ENCODE data around the gene INHBA. TPM values are rescaled to one million over a fixed set of nuclear protein-coding genes. Genes with fewer than 3 reads are reported as not detected.

Gene INHBA
- total RNA-seq, 3 donors from 2014 or later (not counting 1 experiment from before 2014, with no cell fraction given): 0.65 TPM; not detected in 2

DNA sequence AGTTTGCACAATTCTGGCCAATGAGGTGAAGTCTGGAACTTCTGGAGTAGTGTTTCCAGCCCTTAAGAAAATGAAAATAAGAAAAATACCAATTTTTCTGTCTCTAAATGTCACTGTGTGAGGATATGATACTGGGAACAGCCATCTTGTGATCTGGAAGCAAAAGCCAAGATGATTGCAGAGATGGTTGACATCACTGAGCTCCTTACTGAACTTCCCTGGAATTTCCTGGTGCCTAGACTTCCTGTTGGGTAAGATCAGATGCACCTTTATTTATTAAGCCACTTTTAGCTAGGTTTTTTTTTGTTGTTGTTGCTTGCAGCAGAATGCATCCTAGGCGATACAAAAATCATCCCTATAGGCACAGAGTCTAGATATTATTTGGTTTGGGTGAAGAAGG lies 27.3 kb upstream of the INHBA start:
- intact Hi-C loops (cut with micrococcal nuclease): no loop called here
- H3K9me3 ChIP-seq (ENCODE audit: control insufficient read depth, insufficient read depth, low read length): no peaks in the 10 kb centered on the region
- no peak overlapping the region for H3K27ac ChIP-seq (ENCODE audit: low read length)
- no peak overlapping the region for H3K4me3 Mint-ChIP-seq
- peaks cover 4 to 9% of the 10 kb centered on the region in 2 donors for H3K27me3 Mint-ChIP-seq (ENCODE audit: low read depth in 2 of 2)
- H3K4me3 ChIP-seq (ENCODE audit: low read length): no peak overlapping the region
- peaks cover 0 to 6% of the 10 kb centered on the region in 2 donors for H3K4me1 Mint-ChIP-seq
- TF ChIP-seq, protein P1, sequence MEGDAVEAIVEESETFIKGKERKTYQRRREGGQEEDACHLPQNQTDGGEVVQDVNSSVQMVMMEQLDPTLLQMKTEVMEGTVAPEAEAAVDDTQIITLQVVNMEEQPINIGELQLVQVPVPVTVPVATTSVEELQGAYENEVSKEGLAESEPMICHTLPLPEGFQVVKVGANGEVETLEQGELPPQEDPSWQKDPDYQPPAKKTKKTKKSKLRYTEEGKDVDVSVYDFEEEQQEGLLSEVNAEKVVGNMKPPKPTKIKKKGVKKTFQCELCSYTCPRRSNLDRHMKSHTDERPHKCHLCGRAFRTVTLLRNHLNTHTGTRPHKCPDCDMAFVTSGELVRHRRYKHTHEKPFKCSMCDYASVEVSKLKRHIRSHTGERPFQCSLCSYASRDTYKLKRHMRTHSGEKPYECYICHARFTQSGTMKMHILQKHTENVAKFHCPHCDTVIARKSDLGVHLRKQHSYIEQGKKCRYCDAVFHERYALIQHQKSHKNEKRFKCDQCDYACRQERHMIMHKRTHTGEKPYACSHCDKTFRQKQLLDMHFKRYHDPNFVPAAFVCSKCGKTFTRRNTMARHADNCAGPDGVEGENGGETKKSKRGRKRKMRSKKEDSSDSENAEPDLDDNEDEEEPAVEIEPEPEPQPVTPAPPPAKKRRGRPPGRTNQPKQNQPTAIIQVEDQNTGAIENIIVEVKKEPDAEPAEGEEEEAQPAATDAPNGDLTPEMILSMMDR (IDR thresholded peaks at IDR 0.05): no peak
- no peaks in the 10 kb centered on the region for H3K4me1 ChIP-seq (ENCODE audit: control insufficient read depth, insufficient read depth, low read length)
- H3K9me3 Mint-ChIP-seq: no peaks in the 10 kb centered on the region
- DNase-seq (no peak), ATAC-seq (no peak)
- 100% methylated on average over 1 of the region's 1 CpG for WGBS (ENCODE audit: insufficient coverage)
- no peaks in the 10 kb centered on the region for H3K36me3 ChIP-seq (ENCODE audit: control insufficient read depth, insufficient read depth, low read length)
- no peak overlapping the region for H3K27ac Mint-ChIP-seq
- no peaks in the 10 kb centered on the region for H3K27me3 ChIP-seq (ENCODE audit: control insufficient read depth, insufficient read depth, low read length)
- no peaks in the 10 kb centered on the region for H3K36me3 Mint-ChIP-seq

GRCh38 chr7:41729059-41729458 lies 26.2 kb upstream of the INHBA start:
- Mint-ChIP-seq H3K36me3 (no peaks in the 10 kb centered on the region), H3K9me3 (no peaks in the 10 kb centered on the region), H3K27ac (no peak overlapping the region), H3K27me3 (ENCODE audit: low read depth in 2 of 2) (peaks cover 7 to 9% of the 10 kb centered on the region in 2 donors), H3K4me1 (peaks cover 0 to 6% of the 10 kb centered on the region in 2 donors), H3K4me3 (no peak overlapping the region)
- Histone ChIP-seq H3K27me3 (ENCODE audit: control insufficient read depth, insufficient read depth, low read length) (no peaks in the 10 kb centered on the region), H3K4me1 (ENCODE audit: control insufficient read depth, insufficient read depth, low read length) (no peaks in the 10 kb centered on the region), H3K4me3 (ENCODE audit: low read length) (no peak overlapping the region), H3K9me3 (ENCODE audit: control insufficient read depth, insufficient read depth, low read length) (no peaks in the 10 kb centered on the region), H3K36me3 (ENCODE audit: control insufficient read depth, insufficient read depth, low read length) (no peaks in the 10 kb centered on the region), H3K27ac (ENCODE audit: low read length) (no peak overlapping the region)
- WGBS (ENCODE audit: insufficient coverage): 89% methylated on average over 4 of the region's 4 CpGs
- TF ChIP-seq, protein P1 (IDR thresholded peaks at IDR 0.05): no peak
- no peak for DNase-seq
- ATAC-seq: no peak
- intact Hi-C loops (cut with micrococcal nuclease): no loop called here

DNA sequence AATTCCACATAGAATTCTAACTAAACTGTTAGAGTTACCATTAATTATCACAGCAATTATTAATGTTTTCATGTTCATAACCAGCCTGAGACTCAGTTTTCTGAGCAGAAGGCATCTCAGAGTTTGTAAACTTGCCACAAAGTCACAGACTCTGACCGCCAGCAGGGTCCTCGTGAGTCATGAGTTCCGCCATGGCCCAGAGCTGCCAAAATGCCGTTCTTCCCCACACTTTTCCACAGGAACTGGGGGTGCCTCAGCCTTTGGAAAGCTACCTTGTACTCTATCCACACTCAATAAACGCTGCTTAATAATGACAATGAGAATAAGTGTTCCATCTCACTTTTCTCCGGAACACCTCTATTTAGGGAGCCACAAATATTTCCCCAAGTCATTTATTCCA lies 22.1 kb upstream of the INHBA start:
- H3K27ac Mint-ChIP-seq: no peak overlapping the region
- 91% methylated on average over 6 of the region's 6 CpGs for WGBS (ENCODE audit: insufficient coverage)
- no peak for DNase-seq

DNA sequence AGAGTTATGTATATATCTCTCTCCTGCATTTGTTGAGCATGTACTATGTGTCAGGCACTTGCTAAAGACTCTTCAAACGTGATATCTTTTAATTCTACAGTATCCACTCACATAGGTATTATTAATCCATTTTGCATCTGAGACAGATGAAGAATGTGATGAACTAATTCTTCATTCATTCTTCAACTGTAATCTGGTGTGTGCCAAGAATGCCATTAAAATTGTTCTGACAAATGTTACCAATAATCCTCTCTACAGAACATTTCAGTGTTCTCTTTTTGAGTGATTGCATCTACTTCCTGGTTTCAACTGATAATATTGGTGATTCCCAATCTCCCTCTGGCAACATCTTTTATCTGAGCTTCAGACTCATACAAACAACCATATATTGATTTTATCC lies 18.0 kb upstream of the INHBA start:
- no peaks in the 10 kb centered on the region for H3K4me1 Mint-ChIP-seq
- no peak overlapping the region for H3K4me3 ChIP-seq (ENCODE audit: low read length)

More for the DNA sequence above, 22.1 kb upstream of the INHBA start:
- no peaks in the 10 kb centered on the region for H3K9me3 ChIP-seq (ENCODE audit: control insufficient read depth, insufficient read depth, low read length)
- TF ChIP-seq, protein P1 (IDR thresholded peaks at IDR 0.05): no peak
- peaks cover 11% of the 10 kb centered on the region in 2 donors for H3K27me3 Mint-ChIP-seq (ENCODE audit: low read depth in 2 of 2)
- H3K4me3 ChIP-seq (ENCODE audit: low read length): no peak overlapping the region
- no peak overlapping the region for H3K27ac ChIP-seq (ENCODE audit: low read length)
- H3K36me3 ChIP-seq (ENCODE audit: control insufficient read depth, insufficient read depth, low read length): no peaks in the 10 kb centered on the region
- no peaks in the 10 kb centered on the region for H3K27me3 ChIP-seq (ENCODE audit: control insufficient read depth, insufficient read depth, low read length)
- no peaks in the 10 kb centered on the region for H3K36me3 Mint-ChIP-seq
- intact Hi-C loops (cut with micrococcal nuclease): no loop called here
- H3K4me3 Mint-ChIP-seq: no peak overlapping the region
- no peaks in the 10 kb centered on the region for H3K4me1 Mint-ChIP-seq
- H3K9me3 Mint-ChIP-seq: no peaks in the 10 kb centered on the region
- H3K4me1 ChIP-seq (ENCODE audit: control insufficient read depth, insufficient read depth, low read length): no peaks in the 10 kb centered on the region
- ATAC-seq: no peak

More for the DNA sequence above, 18.0 kb upstream of the INHBA start:
- no peak overlapping the region for H3K4me3 Mint-ChIP-seq
- Histone ChIP-seq H3K27ac (ENCODE audit: low read length) (no peak overlapping the region), H3K9me3 (ENCODE audit: control insufficient read depth, insufficient read depth, low read length) (no peaks in the 10 kb centered on the region), H3K27me3 (ENCODE audit: control insufficient read depth, insufficient read depth, low read length) (no peaks in the 10 kb centered on the region), H3K4me1 (ENCODE audit: control insufficient read depth, insufficient read depth, low read length) (no peaks in the 10 kb centered on the region), H3K36me3 (ENCODE audit: control insufficient read depth, insufficient read depth, low read length) (no peaks in the 10 kb centered on the region)
- no peak overlapping the region for H3K27ac Mint-ChIP-seq
- no peaks in the 10 kb centered on the region for H3K9me3 Mint-ChIP-seq
- DNase-seq (no peak), ATAC-seq (no peak)
- intact Hi-C loops (cut with micrococcal nuclease): no loop called here
- TF ChIP-seq, protein P1 (IDR thresholded peaks at IDR 0.05): no peak
- peaks cover 11% of the 10 kb centered on the region in 2 donors for H3K27me3 Mint-ChIP-seq (ENCODE audit: low read depth in 2 of 2)
- WGBS (ENCODE audit: insufficient coverage): 80% methylated on average over 1 of the region's 1 CpG
- no peaks in the 10 kb centered on the region for H3K36me3 Mint-ChIP-seq
